ENCODE measurements around the gene NLGN2.

DNA sequence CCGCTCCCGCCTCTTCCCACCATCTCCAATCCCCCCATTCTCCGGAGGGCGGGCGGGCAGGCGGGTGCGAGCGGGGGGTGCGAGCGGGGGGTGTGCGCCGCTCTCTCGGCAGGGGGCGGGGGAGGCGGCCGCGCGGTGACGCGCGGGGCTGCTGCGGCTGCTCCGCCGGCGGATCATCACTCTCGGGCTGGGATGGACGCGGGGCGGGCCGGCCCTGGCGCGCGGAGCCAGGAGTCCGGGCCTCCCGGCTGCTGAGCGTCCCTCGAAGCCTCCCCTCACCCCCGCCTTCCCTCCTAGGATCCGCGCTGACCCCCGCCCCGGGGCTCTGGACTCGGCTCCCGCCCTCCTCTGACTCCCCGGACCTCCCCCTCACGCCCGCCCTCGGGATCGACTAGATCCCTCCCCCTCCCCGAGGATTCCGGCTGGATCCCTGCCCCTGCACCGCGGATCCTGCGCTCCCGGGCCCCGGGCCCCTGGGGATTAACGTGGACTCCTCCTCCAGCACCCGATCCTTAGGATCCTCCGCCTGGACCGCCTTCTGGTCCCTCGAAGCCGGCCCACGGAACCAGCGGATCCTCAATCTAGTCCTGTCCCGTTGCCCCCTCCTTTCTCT lies 2.8 kb upstream of the NLGN2 start:
- TF ChIP-seq, protein P1, sequence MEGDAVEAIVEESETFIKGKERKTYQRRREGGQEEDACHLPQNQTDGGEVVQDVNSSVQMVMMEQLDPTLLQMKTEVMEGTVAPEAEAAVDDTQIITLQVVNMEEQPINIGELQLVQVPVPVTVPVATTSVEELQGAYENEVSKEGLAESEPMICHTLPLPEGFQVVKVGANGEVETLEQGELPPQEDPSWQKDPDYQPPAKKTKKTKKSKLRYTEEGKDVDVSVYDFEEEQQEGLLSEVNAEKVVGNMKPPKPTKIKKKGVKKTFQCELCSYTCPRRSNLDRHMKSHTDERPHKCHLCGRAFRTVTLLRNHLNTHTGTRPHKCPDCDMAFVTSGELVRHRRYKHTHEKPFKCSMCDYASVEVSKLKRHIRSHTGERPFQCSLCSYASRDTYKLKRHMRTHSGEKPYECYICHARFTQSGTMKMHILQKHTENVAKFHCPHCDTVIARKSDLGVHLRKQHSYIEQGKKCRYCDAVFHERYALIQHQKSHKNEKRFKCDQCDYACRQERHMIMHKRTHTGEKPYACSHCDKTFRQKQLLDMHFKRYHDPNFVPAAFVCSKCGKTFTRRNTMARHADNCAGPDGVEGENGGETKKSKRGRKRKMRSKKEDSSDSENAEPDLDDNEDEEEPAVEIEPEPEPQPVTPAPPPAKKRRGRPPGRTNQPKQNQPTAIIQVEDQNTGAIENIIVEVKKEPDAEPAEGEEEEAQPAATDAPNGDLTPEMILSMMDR (IDR thresholded peaks at IDR 0.05; ENCODE audit: insufficient read depth, low read length) = no peak
- TF ChIP-seq POLR2AphosphoS5 (IDR thresholded peaks at IDR 0.05; ENCODE audit: low read depth) = no peak
- TF ChIP-seq GABPA (IDR thresholded peaks at IDR 0.05; ENCODE audit: low read depth) = no peak
- TF ChIP-seq, protein P2, sequence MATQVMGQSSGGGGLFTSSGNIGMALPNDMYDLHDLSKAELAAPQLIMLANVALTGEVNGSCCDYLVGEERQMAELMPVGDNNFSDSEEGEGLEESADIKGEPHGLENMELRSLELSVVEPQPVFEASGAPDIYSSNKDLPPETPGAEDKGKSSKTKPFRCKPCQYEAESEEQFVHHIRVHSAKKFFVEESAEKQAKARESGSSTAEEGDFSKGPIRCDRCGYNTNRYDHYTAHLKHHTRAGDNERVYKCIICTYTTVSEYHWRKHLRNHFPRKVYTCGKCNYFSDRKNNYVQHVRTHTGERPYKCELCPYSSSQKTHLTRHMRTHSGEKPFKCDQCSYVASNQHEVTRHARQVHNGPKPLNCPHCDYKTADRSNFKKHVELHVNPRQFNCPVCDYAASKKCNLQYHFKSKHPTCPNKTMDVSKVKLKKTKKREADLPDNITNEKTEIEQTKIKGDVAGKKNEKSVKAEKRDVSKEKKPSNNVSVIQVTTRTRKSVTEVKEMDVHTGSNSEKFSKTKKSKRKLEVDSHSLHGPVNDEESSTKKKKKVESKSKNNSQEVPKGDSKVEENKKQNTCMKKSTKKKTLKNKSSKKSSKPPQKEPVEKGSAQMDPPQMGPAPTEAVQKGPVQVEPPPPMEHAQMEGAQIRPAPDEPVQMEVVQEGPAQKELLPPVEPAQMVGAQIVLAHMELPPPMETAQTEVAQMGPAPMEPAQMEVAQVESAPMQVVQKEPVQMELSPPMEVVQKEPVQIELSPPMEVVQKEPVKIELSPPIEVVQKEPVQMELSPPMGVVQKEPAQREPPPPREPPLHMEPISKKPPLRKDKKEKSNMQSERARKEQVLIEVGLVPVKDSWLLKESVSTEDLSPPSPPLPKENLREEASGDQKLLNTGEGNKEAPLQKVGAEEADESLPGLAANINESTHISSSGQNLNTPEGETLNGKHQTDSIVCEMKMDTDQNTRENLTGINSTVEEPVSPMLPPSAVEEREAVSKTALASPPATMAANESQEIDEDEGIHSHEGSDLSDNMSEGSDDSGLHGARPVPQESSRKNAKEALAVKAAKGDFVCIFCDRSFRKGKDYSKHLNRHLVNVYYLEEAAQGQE (IDR thresholded peaks at IDR 0.05; ENCODE audit: insufficient replicate concordance, low read depth) = no peak

All from HL-60 (cell line).